ENCODE data around the gene FATE1. TPM values are rescaled to one million over a fixed set of nuclear protein-coding genes. Genes with fewer than 3 reads are reported as not detected.

FATE1 gene
- total and polyA plus RNA-seq, 2 of the 8 experiments (the other 6 are each of a cell fraction or from before 2014, with no cell fraction given) = 0.12 TPM; not detected in 1

DNA sequence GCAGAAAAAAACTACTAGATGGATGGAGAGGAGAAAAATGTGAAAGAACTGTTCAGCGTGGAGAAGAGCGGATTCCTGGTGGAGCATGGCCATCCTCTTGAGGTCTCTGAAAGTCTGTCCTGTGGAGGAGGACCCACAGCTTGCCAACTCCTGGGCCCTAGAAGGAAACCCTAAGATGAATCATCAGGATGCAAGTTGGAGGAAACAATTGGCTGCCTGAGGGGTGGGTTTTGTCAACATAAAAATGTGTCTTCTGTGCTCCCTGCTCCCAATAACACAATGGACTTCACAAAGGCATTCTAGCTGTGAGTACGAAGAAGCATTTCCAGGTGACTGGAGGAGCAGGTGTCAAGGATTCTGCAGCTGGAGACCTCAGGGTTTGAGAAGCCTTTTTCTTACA lies 55.9 kb downstream of the FATE1 start:
- H3K27me3 ChIP-seq (replicated peaks in 1 of 4; ENCODE audit: control insufficient read depth in 3 of 4, extremely low read depth in 1 of 4, insufficient read depth in 3 of 4, low read length in 3 of 4) = no peaks in the 10 kb centered on the region
- no peak overlapping the region for H2BK15ac ChIP-seq (ENCODE audit: low read length)
- H3K23me2 ChIP-seq (ENCODE audit: low read depth, low read length) = no peaks in the 10 kb centered on the region
- no peak overlapping the region for H3K56ac ChIP-seq (replicated peaks; ENCODE audit: insufficient read length, low read depth, low read length)
- H2BK5ac ChIP-seq (ENCODE audit: low read depth, low read length) = no peak overlapping the region
- H2BK20ac ChIP-seq (ENCODE audit: low read length) = no peak overlapping the region
- H2AK5ac ChIP-seq (ENCODE audit: low read depth, low read length) = no peak overlapping the region
- no peak overlapping the region for H3K4me2 ChIP-seq (ENCODE audit: insufficient read depth in 1 of 2, low read depth in 2 of 2, low read length in 2 of 2)
- H3K4ac ChIP-seq (replicated peaks; ENCODE audit: insufficient read length, low read depth, low read length) = no peak overlapping the region
- H4K8ac ChIP-seq (ENCODE audit: extremely low read depth, insufficient read depth, low read length) = no peak overlapping the region
- H4K20me1 ChIP-seq (replicated peaks in 1 of 2; ENCODE audit: control insufficient read depth in 1 of 2, insufficient read depth in 2 of 2, low read length in 2 of 2) = no peaks in the 10 kb centered on the region
- no peak overlapping the region for H2AFZ ChIP-seq (ENCODE audit: low read length)
- WGBS, 2 experiments (ENCODE audit: extremely low coverage in 1 of 2, insufficient coverage in 1 of 2, insufficient read length in 1 of 2, insufficient replicate concordance in 2 of 2, low coverage in 1 of 2, low lambda C conversion rate in 2 of 2, missing lambda C conversion rate in 1 of 2) = 89% methylated on average over 1 of the region's 3 CpGs; no CpG with 5 or more reads in 1 of the 2 experiments
- no peak overlapping the region for H4K91ac ChIP-seq (replicated peaks; ENCODE audit: insufficient read length, low read length)
- FAIRE-seq (no peak), DNase-seq (ENCODE audit: low read depth in 1 of 2, low spot score in 2 of 2) (no peak)
- ChIA-PET CTCF (ENCODE audit: partially characterized antibody) (interaction anchor here (1.4 to 2.9 kb wide), 2 partner anchors 17 to 18 kb away, joined by 3 to 9 read pairs; no protein-coding TSS in a partner anchor), POLR2A (ENCODE audit: partially characterized antibody) (no interaction called here)
- H4K5ac ChIP-seq (ENCODE audit: insufficient read length, low read depth, low read length) = no peak overlapping the region
- no peaks in the 10 kb centered on the region for H3K36me3 ChIP-seq (ENCODE audit: control insufficient read depth in 2 of 4, insufficient read depth in 4 of 4, low read length in 3 of 4)
- no peaks in the 10 kb centered on the region for H3K4me1 ChIP-seq (replicated peaks in 1 of 4; ENCODE audit: control insufficient read depth in 3 of 4, insufficient read depth in 4 of 4, low read length in 3 of 4)
- H2BK120ac ChIP-seq (replicated peaks; ENCODE audit: low read depth, low read length) = no peak overlapping the region
- H3K14ac ChIP-seq (ENCODE audit: insufficient read length) = no peak overlapping the region
- H3K27ac ChIP-seq (ENCODE audit: low read depth, low read length) = no peak overlapping the region
- no peak overlapping the region for H3K4me3 ChIP-seq (ENCODE audit: extremely low read depth in 1 of 4, insufficient read depth in 2 of 4, low read depth in 3 of 4, low read length in 4 of 4)
- H3K9me3 ChIP-seq (ENCODE audit: insufficient read depth in 2 of 2, low read depth in 1 of 2, low read length in 1 of 2) = no peaks in the 10 kb centered on the region
- no peak overlapping the region for H2BK12ac ChIP-seq (ENCODE audit: low read depth, low read length)
- H3K79me2 ChIP-seq (ENCODE audit: control insufficient read depth in 1 of 2, insufficient read depth in 2 of 2, low read length in 2 of 2) = no peaks in the 10 kb centered on the region
- no peak overlapping the region for H3K9ac ChIP-seq (replicated peaks in 1 of 4; ENCODE audit: extremely low read depth in 1 of 4, low read depth in 3 of 4, low read length in 3 of 4)
- H3K79me1 ChIP-seq (ENCODE audit: low read depth, low read length) = no peaks in the 10 kb centered on the region
- H3K23ac ChIP-seq (ENCODE audit: insufficient read length) = no peak overlapping the region
- H3K18ac ChIP-seq (ENCODE audit: extremely low read depth, low read length) = no peak overlapping the region
- TF ChIP-seq POLR2AphosphoS5 (IDR thresholded peaks at IDR 0.05; ENCODE audit: low read depth, low read length) = no peak
- TF ChIP-seq TCF12 (IDR thresholded peaks at IDR 0.05; ENCODE audit: low read depth, low read length) = no peak
- no peak for TF ChIP-seq CREB1 (IDR thresholded peaks at IDR 0.05)
- no peak for TF ChIP-seq HDAC2 (IDR thresholded peaks at IDR 0.05; ENCODE audit: borderline replicate concordance in 1 of 2, low read depth in 2 of 2, low read length in 2 of 2)
- no peak for TF ChIP-seq ZNF274 (IDR thresholded peaks at IDR 0.05; ENCODE audit: borderline replicate concordance, extremely low read depth, low read length)
- TF ChIP-seq BCL11A (IDR thresholded peaks at IDR 0.05; ENCODE audit: low read depth in 2 of 2, low read length in 2 of 2) = no peak
- no peak for TF ChIP-seq FOSL1 (IDR thresholded peaks at IDR 0.05; ENCODE audit: insufficient read depth, low read depth, low read length)
- no peak for TF ChIP-seq POU5F1 (IDR thresholded peaks at IDR 0.05; ENCODE audit: low read depth, low read length)
- no peak for TF ChIP-seq SIRT6 (IDR thresholded peaks at IDR 0.05; ENCODE audit: low read length)
- no peak for TF ChIP-seq MAFK (IDR thresholded peaks at IDR 0.05; ENCODE audit: low read depth, low read length)
- TF ChIP-seq RXRA (IDR thresholded peaks at IDR 0.05; ENCODE audit: insufficient read depth, low read depth, low read length) = no peak
- TF ChIP-seq RBBP5 (IDR thresholded peaks at IDR 0.05; ENCODE audit: borderline replicate concordance, low read depth, low read length) = no peak
- no peak for TF ChIP-seq CTCF (IDR thresholded peaks at IDR 0.05; ENCODE audit: control extremely low read depth in 1 of 3, insufficient read depth in 1 of 3, low read depth in 1 of 3, low read length in 3 of 3)

Measured in H1 (cell line).